22Rv1 (cell line): Measurements from ENCODE around the gene VDR.

Experiments
- ZFX ChIP-seq: fragments of 450-650 bp; IDR thresholded peaks from 2 replicates; pipeline ENCODE4 v1.6.1; 2017; ENCODE audit warnings: antibody characterized with exemption, borderline replicate concordance
- TF ChIP-seq, protein P1 (sequence below): fragments of 450-650 bp; IDR thresholded peaks from 2 replicates; pipeline ENCODE4 v1.5.1; 2017; ENCODE audit warnings: mild to moderate bottlenecking

DNA sequence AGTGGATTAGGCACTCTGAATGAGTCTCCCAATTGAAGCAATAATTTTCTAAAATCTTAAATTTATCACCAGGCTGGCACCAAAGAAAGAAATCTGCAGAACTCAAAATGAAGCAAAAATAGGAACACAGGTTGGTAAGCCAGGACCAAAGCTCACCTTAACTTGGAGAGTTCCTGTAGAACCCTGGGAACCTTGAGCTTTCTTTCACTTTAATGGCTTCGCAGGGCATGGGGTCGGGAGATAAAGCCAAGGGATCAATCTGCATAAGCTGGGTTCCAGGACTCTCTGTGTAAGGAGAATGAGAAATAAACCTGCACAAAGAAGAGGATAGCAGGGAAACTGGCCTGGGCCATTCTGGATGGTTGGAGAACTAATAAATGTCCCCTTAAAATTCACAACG lies 8.3 kb upstream of the VDR start:
- TF ChIP-seq, protein P1, sequence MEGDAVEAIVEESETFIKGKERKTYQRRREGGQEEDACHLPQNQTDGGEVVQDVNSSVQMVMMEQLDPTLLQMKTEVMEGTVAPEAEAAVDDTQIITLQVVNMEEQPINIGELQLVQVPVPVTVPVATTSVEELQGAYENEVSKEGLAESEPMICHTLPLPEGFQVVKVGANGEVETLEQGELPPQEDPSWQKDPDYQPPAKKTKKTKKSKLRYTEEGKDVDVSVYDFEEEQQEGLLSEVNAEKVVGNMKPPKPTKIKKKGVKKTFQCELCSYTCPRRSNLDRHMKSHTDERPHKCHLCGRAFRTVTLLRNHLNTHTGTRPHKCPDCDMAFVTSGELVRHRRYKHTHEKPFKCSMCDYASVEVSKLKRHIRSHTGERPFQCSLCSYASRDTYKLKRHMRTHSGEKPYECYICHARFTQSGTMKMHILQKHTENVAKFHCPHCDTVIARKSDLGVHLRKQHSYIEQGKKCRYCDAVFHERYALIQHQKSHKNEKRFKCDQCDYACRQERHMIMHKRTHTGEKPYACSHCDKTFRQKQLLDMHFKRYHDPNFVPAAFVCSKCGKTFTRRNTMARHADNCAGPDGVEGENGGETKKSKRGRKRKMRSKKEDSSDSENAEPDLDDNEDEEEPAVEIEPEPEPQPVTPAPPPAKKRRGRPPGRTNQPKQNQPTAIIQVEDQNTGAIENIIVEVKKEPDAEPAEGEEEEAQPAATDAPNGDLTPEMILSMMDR: no peak
- TF ChIP-seq ZFX: no peak
